Measurements from ENCODE around the gene CAV3. TPM values are rescaled to one million over a fixed set of nuclear protein-coding genes. Genes with fewer than 3 reads are reported as not detected.

The CAV3 gene
- total and polyA plus RNA-seq, 10 donors: 0.11 TPM; not detected in 9

- no peaks in the 10 kb centered on the region for H3K4me1 ChIP-seq
- H3K4me3 ChIP-seq: no peak overlapping the region
- intact Hi-C loops (cut with DNase I; ENCODE audit: low total_unique reads): no loop called here
- no peak for TF ChIP-seq POLR2AphosphoS5 (IDR thresholded peaks at IDR 0.05)
- no peak for TF ChIP-seq CTCF (IDR thresholded peaks at IDR 0.05 in 8 of 11, conservative IDR thresholded peaks at IDR 0.05 in 3 of 11)
- no peak for TF ChIP-seq POLR2A (IDR thresholded peaks at IDR 0.05)
- DNase-seq: no peak
- H3K36me3 ChIP-seq: no peaks in the 10 kb centered on the region
- H3K27me3 ChIP-seq (replicated peaks in 1 of 7): no peaks in the 10 kb centered on the region
- H3K27ac ChIP-seq: no peak overlapping the region
- WGBS, 5 donors: 89 to 93% (median 90%) methylated on average over 3 of the region's 3 CpGs
- peaks cover 0 to 19% (median 12%) of the 10 kb centered on the region in 8 donors for H3K9me3 ChIP-seq
Observed at GRCh38 chr3:8794247-8794646, 60.6 kb downstream of the CAV3 start.

Other genes with a start within 250 kb of the CAV3 start
- 100 to 1,000 TPM in 1 of 7 donors, 10 to 100 TPM in 6; 60.3 to 203 (median 81.5) TPM for gene LMCD1, start 232.0 kb upstream of the CAV3 start, total RNA-seq
- gene LMCD1, start 232.0 kb upstream of the CAV3 start, polyA plus RNA-seq: 10 to 100 TPM; 24.5 to 44.0 (median 33.2) TPM
- gene SSUH2, start 89.0 kb upstream of the CAV3 start, total RNA-seq: 1 to 10 TPM in 6 of 7 donors, under 1 TPM in 1; 0.94 to 4.5 (median 1.3) TPM
- gene SSUH2, start 89.0 kb upstream of the CAV3 start, polyA plus RNA-seq: 1 to 10 TPM; 1.1 to 4.3 (median 2.0) TPM
- gene OXTR, start 35.8 kb downstream of the CAV3 start, total RNA-seq: 1 to 10 TPM in 2 of 7 donors, under 1 TPM in 5; 0.26 to 1.4 (median 0.67) TPM
- gene OXTR, start 35.8 kb downstream of the CAV3 start, polyA plus RNA-seq: under 1 TPM; 0.19 to 0.39 (median 0.39) TPM
- 10 to 100 TPM in 6 of 7 donors, 1 to 10 TPM in 1; 6.3 to 20.7 (median 14.9) TPM for gene RAD18, start 229.7 kb downstream of the CAV3 start, total RNA-seq
- gene RAD18, start 229.7 kb downstream of the CAV3 start, polyA plus RNA-seq: 1 to 10 TPM; 1.6 to 3.0 (median 2.2) TPM

Measured in spleen (tissue), 11 donors.